Mucosa of rectum (tissue), 2 donors: Measurements from ENCODE around the gene RAVER2.

Source experiments
- H3K27ac ChIP-seq, 2 donors: one replicate each; pipeline ENCODE4 v1.7.0; 2013; ENCODE audit warnings: inconsistent platforms in 2 of 2, low read depth in 2 of 2, low read length in 2 of 2
- H3K27me3 ChIP-seq, 2 donors: one replicate each; pipeline ENCODE4 v1.7.0; 2013; ENCODE audit warnings: low read length in 2 of 2; ENCODE audit not compliant: control insufficient read depth in 2 of 2, insufficient read depth in 2 of 2
- H3K36me3 ChIP-seq, 2 donors: one replicate each; pipeline ENCODE4 v1.7.0; 2013; ENCODE audit warnings: low read length in 2 of 2; ENCODE audit not compliant: control insufficient read depth in 2 of 2, insufficient read depth in 2 of 2
- H3K4me1 ChIP-seq, 2 donors: one replicate each; pipeline ENCODE4 v1.7.0; 2013; ENCODE audit warnings: low read length in 2 of 2, mild to moderate bottlenecking in 1 of 2; ENCODE audit not compliant: control insufficient read depth in 2 of 2, insufficient read depth in 2 of 2
- H3K4me3 ChIP-seq, 2 donors: one replicate each; pipeline ENCODE4 v1.7.0; 2013; ENCODE audit warnings: low read length in 2 of 2
- H3K9ac ChIP-seq, 2 donors: one replicate each; pipeline ENCODE4 v1.7.0; 2013; ENCODE audit warnings: low read length in 2 of 2, low read depth in 1 of 2, mild to moderate bottlenecking in 1 of 2
- H3K9me3 ChIP-seq, 2 donors: one replicate each; pipeline ENCODE4 v1.7.0; 2013; ENCODE audit warnings: low read length in 2 of 2; ENCODE audit not compliant: control insufficient read depth in 2 of 2
- donor health status: healthy.
- donor health status: Normal muscosa, but diverticular disease.

The RAVER2 gene

DNA sequence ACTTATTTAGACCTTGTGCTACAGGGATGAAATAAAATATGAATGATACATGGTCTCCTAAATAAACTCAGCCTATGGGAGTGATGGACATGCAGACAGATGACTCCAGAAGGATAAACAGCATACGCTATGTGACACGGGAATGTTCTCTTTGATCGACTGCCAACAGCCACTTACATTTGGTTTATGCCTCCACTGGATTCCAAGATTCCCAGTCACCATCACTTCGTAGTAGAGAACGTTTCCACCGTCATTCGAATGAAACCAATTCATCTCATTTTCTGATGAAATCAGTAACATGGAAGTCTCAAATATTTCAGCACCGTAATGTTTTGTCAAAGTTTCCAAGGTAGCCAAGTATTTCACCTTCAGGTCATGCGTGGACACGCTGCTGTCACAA is 121.8 kb downstream of the RAVER2 start:
- Histone ChIP-seq H3K4me3 (no peak overlapping the region), H3K27ac (no peak overlapping the region), H3K36me3 (peaks cover 29 to 74% of the 10 kb centered on the region in 2 donors), H3K9ac (no peak overlapping the region), H3K4me1 (no peaks in the 10 kb centered on the region), H3K27me3 (no peaks in the 10 kb centered on the region), H3K9me3 (no peaks in the 10 kb centered on the region)

DNA sequence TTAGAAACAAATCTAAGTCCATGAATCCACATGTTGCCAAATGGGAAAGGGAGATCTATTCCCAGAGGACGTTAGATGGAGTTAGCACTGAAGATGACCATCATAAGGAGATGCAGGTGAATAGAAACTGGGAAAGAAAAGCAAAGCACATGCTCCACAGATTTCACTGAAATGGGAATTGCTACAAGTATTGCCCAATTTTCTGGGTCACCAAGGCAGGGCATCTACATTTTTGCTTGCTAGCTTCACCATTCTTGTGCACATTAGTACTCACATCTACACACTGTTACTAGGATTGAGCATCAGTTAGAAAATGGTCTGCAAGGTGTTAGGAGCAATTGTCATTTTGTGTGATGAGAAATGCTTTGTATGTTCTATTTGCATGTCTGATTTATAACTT is 122.4 kb downstream of the RAVER2 start:
- Histone ChIP-seq H3K9me3 (no peaks in the 10 kb centered on the region), H3K27ac (no peak overlapping the region), H3K36me3 (peaks cover 29 to 75% of the 10 kb centered on the region in 2 donors), H3K9ac (no peak overlapping the region), H3K27me3 (no peaks in the 10 kb centered on the region), H3K4me1 (no peaks in the 10 kb centered on the region), H3K4me3 (no peak overlapping the region)

DNA sequence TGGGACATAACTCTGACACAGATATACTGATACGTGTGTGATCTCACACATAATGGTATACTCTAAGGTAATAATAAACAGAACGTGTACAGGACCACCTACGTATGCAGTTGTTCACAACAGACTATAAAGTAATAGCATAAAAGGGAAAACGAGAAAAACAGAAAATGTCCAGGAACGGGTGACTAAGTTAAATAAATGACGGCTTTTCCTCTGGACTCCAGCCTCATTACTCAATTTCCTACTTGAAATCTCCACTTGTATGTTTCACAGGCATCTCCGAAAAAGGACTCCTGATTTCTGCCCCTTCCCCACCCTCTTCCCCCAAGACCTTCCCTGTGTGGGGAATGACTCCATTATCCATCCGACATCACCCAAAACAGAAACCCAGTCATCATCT is 126.4 kb downstream of the RAVER2 start:
- Histone ChIP-seq H3K36me3 (peaks cover 48 to 82% of the 10 kb centered on the region in 2 donors), H3K4me3 (no peak overlapping the region), H3K9ac (no peak overlapping the region), H3K9me3 (no peaks in the 10 kb centered on the region), H3K27ac (no peak overlapping the region), H3K27me3 (no peaks in the 10 kb centered on the region), H3K4me1 (no peaks in the 10 kb centered on the region)

DNA sequence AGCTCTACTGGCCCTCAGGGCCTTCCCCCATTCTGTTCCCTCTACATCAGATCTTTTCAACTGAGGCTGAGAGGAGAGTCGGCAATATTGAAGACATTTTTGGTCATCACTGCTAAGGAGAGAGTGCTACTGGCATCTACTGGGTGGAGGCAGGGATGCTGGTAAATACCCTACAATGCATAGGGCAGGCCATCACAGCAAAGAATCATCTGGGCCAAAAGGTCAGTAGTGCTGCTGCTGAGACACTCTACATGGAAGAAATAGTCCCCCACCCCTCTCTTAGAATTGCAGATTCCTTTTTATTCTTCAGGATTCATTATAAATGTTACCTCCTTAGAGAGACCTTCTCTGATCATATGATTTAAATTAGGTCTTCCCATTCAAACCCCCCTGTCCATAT is 127.2 kb downstream of the RAVER2 start:
- H3K4me1 ChIP-seq, result no peaks in the 10 kb centered on the region
- H3K27me3 ChIP-seq, result no peaks in the 10 kb centered on the region
- H3K27ac ChIP-seq, result no peak overlapping the region
- H3K4me3 ChIP-seq, result no peak overlapping the region
- H3K36me3 ChIP-seq, result peaks cover 44 to 78% of the 10 kb centered on the region in 2 donors
- no peaks in the 10 kb centered on the region for H3K9me3 ChIP-seq
- no peak overlapping the region for H3K9ac ChIP-seq

DNA sequence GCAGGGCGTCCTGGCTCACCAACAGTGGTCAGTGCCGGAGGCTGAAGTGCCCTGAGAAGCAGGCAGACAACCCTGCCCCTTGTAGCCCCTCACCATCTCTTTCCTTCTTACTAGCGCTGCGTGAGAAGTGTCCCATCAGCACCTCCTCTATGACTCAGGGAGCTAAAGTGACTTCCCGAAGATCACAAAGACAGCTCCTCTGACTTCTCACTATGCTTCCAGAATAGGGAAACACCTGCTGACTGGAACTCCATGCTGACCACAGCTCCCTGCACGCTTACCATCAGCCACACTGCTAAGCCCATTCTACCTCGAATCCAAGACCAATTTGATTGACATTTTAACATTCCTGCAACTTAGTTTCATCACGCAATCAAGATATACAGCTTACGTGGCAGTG is 128.7 kb downstream of the RAVER2 start:
- Histone ChIP-seq H3K36me3 (peaks cover 51 to 80% of the 10 kb centered on the region in 2 donors), H3K27ac (no peak overlapping the region), H3K9me3 (no peaks in the 10 kb centered on the region), H3K4me3 (no peak overlapping the region), H3K27me3 (no peaks in the 10 kb centered on the region), H3K9ac (no peak overlapping the region), H3K4me1 (no peaks in the 10 kb centered on the region)

DNA sequence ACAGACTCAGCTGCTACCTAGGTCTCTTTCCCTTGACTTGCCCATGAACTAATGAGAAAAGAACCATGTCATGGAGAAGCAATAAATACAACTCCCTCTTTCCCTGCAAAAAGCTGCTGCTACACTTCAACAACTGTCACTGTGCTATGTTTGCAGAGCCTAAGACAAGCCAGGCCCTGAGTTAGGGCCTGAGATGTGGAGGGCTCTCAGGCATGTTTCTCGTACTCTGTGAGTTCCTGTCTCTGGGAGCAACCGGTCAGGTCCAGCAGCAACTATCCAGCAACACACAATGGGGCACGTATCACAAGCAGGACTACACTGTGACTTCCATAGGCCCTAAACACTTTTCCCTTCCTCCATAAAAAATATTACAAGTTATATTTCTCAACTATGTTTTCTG is 129.8 kb downstream of the RAVER2 start:
- no peaks in the 10 kb centered on the region for H3K4me1 ChIP-seq
- H3K36me3 ChIP-seq, result peaks cover 54 to 74% of the 10 kb centered on the region in 2 donors
- H3K27ac ChIP-seq, result no peak overlapping the region
- no peaks in the 10 kb centered on the region for H3K9me3 ChIP-seq
- H3K27me3 ChIP-seq, result no peaks in the 10 kb centered on the region
- H3K9ac ChIP-seq, result no peak overlapping the region
- H3K4me3 ChIP-seq, result no peak overlapping the region

DNA sequence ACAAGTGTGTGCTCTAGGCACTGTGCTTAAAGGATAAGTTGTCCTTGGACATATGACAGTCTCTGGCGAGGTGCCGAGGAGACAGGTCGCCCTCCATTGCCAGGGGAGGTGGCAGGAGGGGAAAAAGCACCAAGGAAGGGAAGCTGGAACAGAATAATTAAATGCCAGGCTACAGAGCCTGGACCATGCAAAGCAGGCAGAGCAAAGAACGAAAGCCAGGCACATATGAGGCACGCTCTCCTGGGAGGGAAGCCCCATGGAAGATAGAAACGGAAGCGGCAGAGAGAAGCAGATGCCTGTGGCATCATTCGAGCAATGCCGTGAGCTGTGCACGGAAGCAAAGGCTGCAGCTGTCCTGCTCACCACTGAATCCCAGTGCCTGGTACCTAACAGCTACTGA is 130.2 kb downstream of the RAVER2 start:
- Histone ChIP-seq H3K4me1 (no peaks in the 10 kb centered on the region), H3K4me3 (no peak overlapping the region), H3K9ac (no peak overlapping the region), H3K27me3 (no peaks in the 10 kb centered on the region), H3K27ac (no peak overlapping the region), H3K9me3 (no peaks in the 10 kb centered on the region), H3K36me3 (peaks cover 49 to 69% of the 10 kb centered on the region in 2 donors)

DNA sequence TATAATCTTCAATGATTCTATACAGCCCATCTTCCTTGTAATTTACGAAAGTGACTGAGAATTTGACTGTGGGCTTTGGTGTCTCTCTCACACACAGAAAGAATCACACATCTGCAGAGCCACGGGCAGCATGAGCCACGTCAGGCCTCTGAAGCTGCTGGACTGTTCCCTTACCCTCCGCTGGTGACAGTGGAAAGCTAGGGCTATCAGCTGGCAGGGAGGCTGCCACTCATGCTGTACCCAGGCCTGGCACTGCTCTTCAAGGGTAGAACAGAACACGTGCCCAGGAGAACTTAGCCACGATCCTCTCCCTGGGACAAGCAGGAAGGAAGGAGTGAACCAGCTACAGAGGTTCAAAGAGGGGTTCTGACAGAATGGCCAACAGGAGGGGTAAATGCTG is 130.7 kb downstream of the RAVER2 start:
- Histone ChIP-seq H3K4me1 (no peaks in the 10 kb centered on the region), H3K9ac (no peak overlapping the region), H3K27me3 (no peaks in the 10 kb centered on the region), H3K9me3 (no peaks in the 10 kb centered on the region), H3K36me3 (peaks cover 45 to 66% of the 10 kb centered on the region in 2 donors), H3K27ac (no peak overlapping the region), H3K4me3 (no peak overlapping the region)

DNA sequence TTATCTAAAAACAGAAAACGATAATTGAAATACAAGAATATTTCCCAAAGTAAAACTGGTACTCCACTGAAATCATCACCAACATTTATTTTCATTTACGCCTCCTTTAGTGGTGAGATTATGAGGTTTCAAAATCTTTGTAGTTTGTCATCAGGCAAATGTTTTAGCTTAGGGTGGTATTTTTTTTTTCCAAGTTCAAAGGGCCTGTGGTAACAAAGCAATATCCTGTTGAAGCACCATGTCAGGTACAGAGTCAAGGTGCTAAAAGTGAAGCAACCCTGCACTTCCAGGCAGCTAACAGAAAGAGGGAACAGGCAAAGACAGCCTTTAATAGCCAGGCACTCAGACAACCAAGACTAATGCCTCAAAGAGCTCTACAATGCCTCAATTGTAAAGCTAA is 132.3 kb downstream of the RAVER2 start:
- Histone ChIP-seq H3K9me3 (no peaks in the 10 kb centered on the region), H3K4me1 (no peaks in the 10 kb centered on the region), H3K4me3 (no peak overlapping the region), H3K27me3 (no peaks in the 10 kb centered on the region), H3K9ac (no peak overlapping the region), H3K27ac (no peak overlapping the region), H3K36me3 (peaks cover 44 to 57% of the 10 kb centered on the region in 2 donors)

DNA sequence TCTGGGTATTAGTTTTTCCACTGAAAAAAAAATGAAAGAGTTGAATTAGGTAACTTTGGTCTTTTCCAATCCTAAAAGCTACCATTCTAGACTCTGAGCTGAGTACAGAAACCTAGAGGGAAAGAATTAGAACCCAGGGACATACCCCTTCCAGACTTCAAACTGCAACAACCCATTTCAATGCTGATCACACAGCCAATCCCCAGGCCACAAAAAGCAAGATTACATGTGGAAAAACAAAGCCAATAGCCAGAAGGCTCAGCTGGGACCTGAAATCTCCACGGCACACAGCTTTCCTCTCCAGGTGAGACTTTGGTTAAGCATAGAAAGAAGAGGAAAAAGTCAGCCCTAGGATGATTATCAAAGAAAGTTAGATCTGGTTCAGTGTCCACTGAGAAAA is 132.7 kb downstream of the RAVER2 start:
- no peaks in the 10 kb centered on the region for H3K27me3 ChIP-seq
- peaks cover 47 to 57% of the 10 kb centered on the region in 2 donors for H3K36me3 ChIP-seq
- H3K9me3 ChIP-seq, result no peaks in the 10 kb centered on the region
- no peak overlapping the region for H3K27ac ChIP-seq
- no peaks in the 10 kb centered on the region for H3K4me1 ChIP-seq
- H3K9ac ChIP-seq, result no peak overlapping the region
- H3K4me3 ChIP-seq, result no peak overlapping the region

DNA sequence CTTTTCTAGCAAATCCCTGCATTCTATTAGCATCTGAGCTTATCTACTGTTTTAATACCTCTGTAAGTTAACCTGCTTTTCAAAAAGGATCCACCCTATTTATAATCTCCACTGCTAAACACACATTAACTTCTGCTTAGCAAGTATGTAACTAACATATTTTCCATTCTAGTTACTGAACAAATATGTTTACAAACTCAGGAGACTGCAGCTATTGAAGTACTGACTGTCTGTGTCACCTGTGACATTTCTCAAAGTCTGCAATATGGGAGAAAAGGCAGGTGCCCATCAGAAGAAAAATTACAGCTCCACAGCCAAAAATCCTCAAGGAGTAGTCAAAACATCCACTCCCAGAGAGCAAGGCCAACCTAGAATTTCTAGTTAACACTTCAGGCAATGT is 133.2 kb downstream of the RAVER2 start:
- Histone ChIP-seq H3K27ac (no peak overlapping the region), H3K27me3 (no peaks in the 10 kb centered on the region), H3K4me3 (no peak overlapping the region), H3K9me3 (no peaks in the 10 kb centered on the region), H3K36me3 (peaks cover 51 to 57% of the 10 kb centered on the region in 2 donors), H3K4me1 (no peaks in the 10 kb centered on the region), H3K9ac (no peak overlapping the region)
